ENCODE data around the gene CCL20.
A peak's percentile ranks its signal among the peaks of the same experiment; 100 is the strongest.
"Not testable (repeated sequence)": the region's sequence is repeated elsewhere in the genome, so short reads cannot be mapped to it uniquely, and the experiment has no call there.

The CCL20 gene

DNA sequence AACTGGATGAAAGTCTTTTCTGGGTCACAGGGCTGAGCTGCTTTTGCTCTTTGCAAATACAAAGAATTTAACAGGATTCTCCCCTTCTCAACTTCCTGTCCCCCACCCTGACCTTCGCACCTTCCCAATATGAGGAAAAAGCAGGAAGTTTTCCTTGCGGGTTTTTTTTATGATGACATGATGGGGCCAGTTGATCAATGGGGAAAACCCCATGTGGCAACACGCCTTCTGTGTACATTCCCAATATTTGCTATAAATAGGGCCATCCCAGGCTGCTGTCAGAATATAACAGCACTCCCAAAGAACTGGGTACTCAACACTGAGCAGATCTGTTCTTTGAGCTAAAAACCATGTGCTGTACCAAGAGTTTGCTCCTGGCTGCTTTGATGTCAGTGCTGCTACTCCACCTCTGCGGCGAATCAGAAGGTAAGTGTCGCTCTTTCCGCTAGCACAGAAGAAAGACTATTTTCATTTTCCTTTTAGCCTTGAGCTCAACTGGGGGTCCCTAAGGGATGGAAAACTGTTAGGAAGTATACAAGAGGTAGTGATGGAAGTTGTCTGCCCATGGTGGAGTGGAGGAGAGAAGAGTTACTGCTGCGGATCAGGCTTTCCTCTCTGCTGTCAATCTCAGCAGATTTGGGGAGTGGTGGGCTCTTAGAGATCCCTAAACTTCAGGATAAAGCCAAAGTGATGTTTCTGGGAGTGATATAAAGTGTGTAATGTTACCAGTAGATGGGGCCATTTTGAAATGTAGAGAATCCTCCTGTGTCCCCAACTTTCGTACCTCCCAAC lies at the start of gene CCL20:
Gene CCL20 (plus strand): TSS at position 281 of the 792 bp plus-strand sequence. CDS start 70 bp downstream, at position 351.
- DNase-seq: no peak

- no peak for DNase-seq
Observed at GRCh38 chr2:227765788-227766372, 47.8 kb upstream of the CCL20 start.

DNA sequence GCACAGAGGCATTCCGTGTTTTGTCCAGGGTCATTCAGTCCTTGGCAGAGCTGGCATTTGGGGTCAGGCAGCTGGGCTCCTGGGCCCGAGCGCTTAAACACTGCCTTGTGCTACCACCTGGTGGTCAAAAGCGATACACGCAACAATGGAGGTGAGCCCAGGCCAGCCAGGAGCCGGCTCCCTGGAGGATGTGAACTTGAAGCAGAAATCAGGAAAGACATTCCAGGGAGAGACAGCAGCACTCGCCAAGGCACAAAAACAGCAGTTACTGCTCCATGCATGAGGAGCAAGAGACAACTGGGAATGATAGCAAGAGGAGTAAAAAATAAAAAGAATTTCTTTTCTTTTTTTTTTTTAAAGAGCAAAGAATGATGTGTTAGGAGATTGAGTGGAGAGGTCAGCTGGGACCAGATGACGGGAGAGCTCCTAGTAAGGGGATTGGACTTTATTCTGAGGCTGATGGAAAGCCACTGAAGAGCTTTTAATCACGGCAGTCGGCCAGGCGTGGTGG lies 47.2 kb upstream of the CCL20 start:
- peak; percentile 81 for DNase-seq

DNA sequence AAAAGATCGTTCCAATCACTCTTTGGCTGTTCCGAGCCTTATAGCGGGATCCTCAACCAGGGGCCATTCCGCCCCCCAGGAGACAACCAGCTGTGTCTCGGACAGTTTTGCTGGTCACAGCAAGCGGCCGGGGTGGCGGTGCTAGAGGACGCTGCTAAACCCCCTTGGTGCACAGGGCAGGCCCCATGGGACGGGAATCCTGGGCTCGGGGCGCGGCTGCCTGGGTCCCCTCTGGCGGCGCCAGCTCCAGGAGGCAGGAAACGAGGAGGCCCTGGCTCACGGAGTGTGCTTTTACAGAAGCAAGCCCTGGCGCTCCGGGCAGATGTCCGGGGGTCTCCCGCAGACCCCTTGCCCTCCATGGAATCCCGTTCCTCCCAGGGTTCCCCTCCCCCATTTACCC lies 45.8 kb upstream of the CCL20 start:
- no peak for DNase-seq

DNA sequence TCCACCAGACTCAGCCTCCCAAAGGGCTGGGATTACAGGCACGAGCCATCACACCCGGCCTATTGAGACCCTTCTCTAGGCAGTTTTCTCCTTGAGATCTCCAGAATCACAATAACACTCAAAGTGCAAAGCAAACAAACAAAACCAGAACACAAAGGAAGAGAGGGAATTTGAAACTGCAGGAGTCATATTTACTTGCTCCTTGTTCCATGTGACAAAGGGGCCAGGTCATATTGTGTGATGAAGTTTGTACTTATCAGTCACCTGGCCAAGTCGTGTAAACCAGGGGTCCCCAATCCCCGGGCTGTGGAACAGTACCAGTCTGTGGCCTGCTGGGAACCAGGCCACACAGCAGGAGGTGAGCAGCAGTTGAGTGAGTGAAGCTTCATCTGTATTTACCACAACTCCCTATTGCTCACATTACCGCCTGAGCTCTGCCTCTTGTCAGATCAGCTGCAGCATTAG lies 41.4 kb upstream of the CCL20 start:
- no peak for DNase-seq

DNA sequence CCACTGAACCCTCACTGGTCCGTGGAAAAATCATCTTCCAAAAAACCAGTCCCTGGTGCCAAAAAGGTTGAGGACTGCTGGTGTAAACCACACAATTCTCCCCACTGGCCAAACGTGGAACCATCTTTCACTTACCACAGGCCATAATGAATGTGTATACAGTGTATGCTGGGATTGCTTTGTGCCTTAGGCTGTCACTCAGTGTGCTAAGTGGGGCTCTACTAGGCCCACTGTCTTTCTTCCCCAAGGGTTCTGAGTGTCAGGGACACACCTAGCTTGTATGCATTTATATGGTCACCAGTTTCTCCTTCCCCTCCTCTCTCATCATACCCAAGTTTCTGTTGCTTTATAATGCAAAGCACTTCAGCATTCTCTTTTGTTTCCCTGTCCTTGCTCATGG lies 40.7 kb upstream of the CCL20 start:
- no peak for DNase-seq

DNA sequence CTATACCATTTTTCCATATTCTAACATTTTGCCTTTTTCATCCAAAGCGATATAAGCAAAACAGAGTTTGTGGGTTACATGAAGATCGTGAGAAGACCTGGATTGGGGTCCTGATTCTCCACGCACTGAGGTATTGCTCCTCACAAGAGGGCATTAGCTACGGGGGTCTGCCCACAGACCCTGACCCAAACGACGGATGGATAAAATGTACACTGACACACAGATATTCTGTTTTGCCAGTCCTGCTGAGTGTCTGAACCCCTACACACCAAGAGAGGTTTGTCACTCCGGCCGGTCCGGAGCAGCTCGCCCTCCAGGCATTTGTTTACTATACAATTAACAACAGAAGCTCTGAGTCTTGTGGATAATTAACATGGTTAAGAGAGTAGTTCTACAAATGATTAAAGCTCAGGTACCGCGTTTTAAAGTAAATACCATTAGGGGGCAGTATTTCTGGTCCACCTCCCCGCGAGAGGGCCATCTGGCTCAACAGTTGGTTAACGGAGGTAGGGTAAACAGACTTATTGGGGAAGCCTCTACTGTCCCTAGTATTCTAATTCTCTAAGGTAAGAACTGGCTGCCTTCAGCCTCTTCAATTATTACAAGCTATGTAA lies 39.5 kb upstream of the CCL20 start:
- peak; percentile 64 for DNase-seq

GRCh38 chr2:227774895-227775842 lies 38.5 kb upstream of the CCL20 start:
- no peak for DNase-seq

- peak; percentile 7 for DNase-seq
Observed at GRCh38 chr2:227780981-227781615, 32.5 kb upstream of the CCL20 start.

GRCh38 chr2:227781841-227782240 lies 31.8 kb upstream of the CCL20 start:
- no peak for DNase-seq

- DNase-seq: no peak
Observed at GRCh38 chr2:227782804-227783203, 30.8 kb upstream of the CCL20 start.

GRCh38 chr2:227783404-227784138 lies 30.1 kb upstream of the CCL20 start:
- DNase-seq: no peak

DNA sequence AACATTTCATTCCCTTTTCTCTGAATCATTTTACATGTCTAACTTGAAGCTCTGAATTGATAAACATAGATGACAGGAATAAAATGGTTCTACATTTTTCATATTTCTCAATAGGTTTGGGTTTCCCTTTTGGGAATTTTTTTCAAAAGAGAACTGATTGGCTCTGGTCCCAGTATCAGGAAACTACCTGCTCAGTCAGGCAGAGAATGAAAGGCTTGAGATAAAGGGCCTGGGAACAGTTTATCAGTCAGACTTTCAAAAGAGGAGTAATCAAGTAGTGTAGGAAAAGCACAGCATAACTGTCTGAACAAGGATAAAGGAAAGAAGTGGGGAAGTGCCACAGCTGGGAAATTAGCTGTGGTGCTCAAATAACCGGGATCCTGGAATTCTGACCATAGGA lies 28.3 kb upstream of the CCL20 start:
- no peak for DNase-seq

DNA sequence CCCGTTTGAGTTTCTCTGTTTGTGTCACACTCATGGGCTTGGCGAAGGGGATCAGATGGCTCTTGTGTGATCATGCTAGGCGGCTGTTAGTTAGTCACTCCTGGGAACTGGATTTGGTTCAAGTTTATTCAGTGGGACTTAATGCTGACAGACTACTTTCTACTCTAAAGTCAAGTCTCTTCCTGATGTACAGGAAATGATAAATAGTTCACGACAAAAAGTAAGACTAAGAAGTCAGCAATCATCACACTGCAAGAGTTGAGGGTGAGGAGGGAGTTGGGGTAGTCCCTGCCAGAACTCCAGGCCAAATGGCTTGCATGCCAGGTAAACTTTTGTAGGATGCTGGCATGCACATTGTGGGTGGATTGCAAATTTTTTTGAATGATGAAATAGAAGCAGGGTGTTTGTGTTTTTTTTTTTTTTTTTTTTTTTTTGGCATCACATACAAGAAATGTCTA lies 25.1 kb upstream of the CCL20 start:
- no peak for DNase-seq

DNA sequence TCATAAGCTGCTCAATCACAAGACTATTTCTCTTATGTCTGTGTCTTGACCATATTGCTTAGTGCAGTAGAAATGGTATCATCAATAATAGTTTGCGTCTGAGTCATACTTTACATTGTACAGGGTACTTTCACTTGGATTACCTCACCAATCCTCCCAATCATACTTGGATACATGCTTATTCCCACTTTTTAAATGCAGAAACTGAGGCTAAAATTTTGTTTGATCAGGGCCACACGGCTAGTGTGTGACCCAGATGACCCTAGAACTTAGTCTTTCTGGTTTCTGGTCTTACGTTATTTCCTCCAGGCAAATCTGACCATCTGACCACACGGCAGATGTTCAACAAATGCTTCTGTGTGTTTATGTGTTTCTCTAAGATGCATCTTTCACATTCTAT lies 23.8 kb upstream of the CCL20 start:
- no peak for DNase-seq

DNA sequence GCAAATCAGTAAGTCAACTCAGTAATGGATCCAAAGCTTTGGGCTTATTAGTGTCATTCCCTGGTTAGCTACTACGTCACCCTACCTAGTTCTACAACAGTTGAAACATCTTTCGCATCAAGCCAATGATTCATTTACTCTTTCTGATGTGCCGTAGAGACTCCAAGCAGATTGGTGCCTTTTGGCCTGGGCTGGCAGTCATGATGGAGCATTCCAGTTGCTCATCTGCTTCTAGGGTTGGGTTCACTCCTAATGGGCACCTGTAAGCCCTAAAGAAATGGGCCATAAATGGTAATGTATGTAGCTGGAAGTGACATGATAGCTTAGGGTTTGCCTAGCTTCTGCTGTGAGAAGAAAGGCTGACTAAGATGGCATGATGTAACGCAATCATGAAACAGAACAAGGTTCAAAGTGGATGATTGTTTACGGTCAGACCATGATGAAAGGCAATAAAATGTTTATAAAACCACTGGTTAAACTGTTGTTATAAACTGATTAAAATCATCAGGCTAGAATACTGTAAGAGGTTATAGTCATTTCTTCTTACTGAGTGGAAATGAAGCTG lies 20.4 kb upstream of the CCL20 start:
- no peak for DNase-seq

- DNase-seq: no peak
Observed at GRCh38 chr2:227796045-227796711, 17.5 kb upstream of the CCL20 start.

DNA sequence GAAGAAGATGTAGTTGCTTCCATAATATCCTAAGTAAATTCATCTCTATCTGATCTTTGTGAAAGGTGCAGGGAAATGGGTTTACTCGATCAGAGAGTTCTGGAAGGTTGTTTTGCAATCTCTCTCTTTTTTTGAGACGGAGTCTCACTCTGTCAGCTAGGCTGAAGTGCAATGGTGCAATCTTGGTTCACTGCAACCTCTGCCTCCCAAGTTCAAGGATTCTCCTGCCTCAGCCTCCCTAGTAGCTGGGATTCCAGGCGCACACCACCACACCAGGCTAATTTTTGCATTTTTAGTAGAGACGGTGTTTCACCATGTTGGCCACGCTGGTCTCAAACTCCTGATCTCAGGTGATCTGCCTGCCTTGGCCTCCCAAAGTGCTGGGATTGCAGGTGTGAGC lies 16.9 kb upstream of the CCL20 start:
- DNase-seq: not testable (repeated sequence)

GRCh38 chr2:227799202-227799601 lies 14.4 kb upstream of the CCL20 start:
- DNase-seq: no peak

GRCh38 chr2:227802882-227803281 lies 10.8 kb upstream of the CCL20 start:
- DNase-seq: no peak

All from NCI-H82 (cell line).